CD4-positive, alpha-beta T cell treated with Interleukin-10 for 1 hour (primary cell): ENCODE measurements around the gene BCKDHB.

ENCODE experiments used
- DNase-seq: peaks from one replicate; pipeline ENCODE4 v3.0.0-alpha.2; 2020

The BCKDHB gene

DNA sequence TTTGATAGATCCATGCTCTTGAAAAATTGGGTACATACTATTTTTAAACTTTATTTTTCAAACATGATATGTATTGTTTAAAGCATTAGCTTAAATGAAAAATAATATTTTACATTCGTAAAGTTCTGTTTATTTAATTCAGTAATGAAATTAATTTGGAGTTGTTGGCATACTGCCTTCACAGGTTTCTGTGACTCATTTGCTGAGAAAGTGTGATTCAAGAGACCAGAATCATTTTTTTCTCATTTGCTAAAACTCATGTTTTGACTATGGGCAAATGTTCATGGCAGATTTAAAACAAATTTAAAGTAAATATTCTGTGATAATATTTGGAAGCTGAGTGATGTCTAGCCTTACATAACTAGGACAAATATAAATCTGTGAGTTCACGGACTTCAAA is 230.4 kb downstream of the BCKDHB start:
- no peak for DNase-seq

DNA sequence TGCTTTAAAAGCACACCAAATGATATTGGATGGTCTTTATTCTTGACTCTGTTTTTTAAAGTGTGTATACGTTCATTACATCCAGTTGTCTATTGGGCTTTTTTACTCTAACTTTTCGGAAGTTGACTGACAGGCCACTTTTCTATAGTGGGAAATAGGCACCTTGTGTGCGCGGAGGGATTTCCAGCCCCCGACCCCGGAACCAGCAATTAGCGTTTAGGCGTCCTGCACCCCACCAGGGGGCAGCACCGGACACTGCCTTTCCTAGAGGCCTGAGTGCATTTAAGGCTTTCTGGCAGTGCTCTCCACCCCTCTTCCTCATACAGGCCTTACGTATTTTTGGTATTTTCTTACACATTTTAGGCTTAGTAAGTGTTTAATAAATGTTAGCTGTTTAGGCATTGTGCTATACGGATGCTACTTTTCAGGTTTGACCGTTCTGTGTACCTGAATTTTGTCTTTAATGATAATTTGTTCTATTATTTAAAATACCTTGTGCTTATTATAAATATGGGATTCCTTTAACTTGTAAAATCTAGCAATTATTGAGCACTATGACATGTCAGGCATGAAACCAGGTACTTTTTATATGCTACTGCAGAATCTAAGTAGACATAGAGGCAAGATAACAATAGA is 231.8 kb downstream of the BCKDHB start:
- DNase-seq = peak; percentile 56

DNA sequence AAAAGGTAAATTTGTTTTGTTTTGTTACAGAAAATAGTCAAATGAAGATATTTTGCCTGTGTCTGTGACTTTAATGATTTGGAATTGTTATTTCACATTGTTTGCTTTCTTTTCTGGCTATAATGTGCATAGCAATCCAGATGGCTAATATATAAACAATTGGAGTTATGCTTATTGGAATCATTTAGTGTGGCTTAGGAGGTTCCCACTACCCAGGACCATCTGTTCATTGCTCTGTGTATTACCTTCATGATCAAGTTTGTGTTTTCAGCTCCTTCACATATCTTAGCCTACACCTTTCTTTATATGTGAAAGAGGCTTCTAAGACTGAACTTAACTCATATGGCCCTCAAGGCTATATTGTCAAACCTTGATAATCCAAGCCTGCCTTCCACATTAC is 232.9 kb downstream of the BCKDHB start:
- DNase-seq = no peak

DNA sequence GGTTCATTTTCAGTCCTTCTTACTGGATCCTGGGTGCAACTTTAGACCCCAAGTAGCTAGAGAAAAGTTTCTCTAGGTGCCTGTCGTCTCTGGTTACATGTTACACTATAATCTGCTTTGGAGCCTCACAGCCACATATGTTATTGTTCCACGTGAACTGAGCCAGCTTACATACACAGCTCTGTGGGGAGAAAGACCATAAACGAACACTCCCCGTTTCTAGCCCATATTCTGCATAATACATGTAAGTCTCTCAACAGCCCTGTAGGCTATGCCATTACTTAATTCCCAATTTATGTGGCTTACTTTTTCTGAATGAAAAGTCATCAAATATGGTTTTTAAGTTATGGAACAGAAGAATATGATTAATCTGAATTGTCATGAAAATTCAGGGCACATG is 233.8 kb downstream of the BCKDHB start:
- no peak for DNase-seq

DNA sequence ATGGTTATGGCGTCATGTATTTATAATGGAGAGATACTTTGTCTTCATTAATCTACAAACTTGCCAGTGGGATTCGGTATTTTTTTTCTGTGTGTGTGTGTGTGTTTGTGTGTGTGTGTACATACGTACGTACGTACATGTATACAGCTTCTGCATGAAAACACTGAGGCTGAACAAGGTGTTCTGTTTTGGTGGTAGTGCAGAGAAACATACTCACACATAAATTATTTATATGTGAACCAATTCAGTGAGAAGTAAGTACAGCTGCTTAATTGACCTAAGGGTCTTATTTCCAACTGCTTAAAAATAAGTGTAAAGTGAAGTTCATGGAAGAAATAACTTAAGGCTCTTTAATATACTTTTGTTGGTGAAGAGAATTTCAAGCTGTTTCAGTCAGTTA is 234.2 kb downstream of the BCKDHB start:
- DNase-seq = no peak

DNA sequence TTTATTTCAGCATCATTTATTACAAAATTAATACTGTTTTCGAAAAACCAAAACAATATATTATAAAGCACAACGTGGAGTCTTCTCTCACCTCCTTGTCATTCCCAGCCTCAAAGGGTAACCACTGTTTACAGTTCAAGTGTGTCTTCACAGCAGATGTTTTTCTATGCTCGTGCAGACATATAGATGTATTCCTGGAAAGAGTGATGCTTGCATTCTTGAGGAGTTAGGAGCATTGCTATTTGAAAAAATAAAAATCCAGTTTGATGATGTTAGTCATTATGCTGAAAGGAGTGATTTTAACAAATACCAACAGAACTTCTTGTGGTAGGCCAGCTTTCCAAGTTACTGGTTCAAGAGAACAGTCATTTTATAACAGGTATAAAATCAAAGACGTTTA is 234.9 kb downstream of the BCKDHB start:
- no peak for DNase-seq

DNA sequence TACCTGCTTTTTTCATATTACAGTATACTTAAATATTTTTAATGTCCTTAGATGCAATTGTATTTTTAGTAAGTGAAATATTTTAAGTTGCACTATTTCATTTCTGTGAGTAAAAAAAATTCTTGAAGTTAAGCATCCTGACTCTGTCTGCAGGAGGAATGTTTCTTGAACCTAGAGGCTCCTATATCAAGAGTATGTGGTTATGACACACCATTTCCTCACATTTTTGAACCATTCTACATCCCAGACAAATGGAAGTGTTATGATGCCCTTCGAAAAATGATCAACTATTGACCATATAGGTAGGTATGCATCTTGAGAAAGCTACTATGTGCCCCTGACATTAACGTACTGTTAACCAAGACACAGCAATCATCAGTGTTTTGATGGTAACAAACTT is 237.0 kb downstream of the BCKDHB start:
- no peak for DNase-seq

DNA sequence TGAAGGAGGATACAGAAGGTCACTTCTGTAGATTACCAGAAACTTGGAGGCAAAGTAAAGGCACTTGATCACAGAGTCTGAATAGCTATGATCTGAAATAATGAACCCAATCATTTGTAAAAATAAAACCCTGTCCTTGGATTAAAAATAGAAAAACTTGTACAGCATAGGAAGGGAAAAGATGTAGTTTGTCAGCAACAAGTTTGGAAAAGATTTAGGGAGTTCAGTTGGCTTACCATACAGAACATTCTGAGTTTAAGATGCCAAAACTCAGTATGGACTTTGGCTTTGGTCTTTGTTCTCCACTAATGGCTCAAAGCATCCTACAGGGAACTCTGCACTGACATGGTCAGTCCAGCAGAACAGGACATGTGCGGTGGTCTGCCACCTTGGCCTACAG is 240.6 kb downstream of the BCKDHB start:
- DNase-seq = no peak

DNA sequence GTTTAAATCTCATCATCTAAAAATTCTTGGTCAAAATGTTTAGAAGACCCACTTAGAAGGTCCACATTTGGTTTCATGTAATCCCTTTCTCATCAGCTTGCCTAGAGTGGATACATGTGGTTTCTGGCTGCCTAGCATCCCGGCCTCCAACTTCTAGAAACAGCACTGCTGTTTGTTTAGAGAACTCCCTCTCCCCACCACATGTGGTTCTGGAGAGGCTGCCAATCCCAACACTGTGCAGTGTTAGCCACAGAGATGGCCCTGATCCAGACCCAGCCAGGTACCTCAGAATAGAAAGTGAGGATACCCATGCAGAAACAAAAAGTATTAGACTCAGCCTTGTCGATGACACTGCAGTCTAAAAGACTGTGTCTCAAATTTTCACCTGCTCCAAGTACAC is 241.8 kb downstream of the BCKDHB start:
- DNase-seq = no peak

DNA sequence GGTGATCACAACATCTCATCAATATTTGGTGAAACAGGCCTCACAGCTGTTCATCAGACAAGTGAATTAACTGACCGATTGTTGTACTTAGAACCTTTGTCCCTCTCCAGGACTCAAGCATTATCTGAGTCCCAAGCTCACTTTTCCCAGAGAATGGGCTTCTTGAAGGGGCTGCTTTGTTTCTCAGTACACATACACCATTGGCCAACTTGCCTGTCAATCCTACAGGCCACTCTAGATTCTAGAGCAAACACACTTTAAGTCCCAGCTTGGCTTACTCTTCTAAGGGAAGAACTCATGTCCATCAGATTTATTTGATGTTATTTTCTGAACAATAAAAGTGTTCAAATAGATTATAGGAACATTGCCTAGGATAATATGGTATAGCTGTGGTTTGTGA is 249.5 kb downstream of the BCKDHB start:
- no peak for DNase-seq

DNA sequence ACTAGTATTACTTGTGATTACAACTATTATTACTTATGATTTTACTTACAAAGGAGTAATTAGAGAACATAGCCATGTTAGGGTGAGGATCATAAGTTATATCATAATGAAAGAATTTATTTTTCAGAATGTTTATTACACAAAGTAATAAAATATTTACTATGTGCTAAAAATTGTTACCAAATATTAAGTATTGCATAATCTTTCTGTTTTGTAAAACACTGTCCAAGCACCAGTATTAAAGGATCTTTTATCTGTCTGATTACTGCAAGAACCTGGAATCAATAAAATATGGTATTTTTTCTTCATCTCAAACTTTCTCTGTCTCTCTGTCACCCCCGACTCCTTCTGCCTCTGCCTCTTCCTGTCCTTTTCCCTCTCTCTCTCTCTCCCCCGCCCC is 250.1 kb downstream of the BCKDHB start:
- DNase-seq = no peak

DNA sequence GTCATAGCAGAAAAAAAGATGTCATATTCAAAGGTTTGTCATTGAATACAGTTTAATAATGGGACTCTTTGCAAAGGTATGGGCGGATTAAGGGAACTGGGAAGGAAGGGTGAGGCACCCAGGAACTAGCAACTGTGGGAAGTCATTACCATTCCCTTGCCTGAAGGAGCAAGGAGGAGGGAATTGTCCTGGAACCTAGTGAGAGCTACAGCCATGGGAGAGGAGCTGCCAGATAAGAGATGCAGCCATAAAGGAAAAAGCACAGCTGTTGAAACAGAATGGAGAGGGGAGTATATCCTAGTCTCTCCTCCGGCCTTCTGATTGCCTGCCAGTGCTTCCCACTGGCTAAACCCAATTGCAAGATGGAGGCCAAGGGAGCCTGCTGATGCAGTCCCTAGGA is 250.6 kb downstream of the BCKDHB start:
- DNase-seq = no peak

DNA sequence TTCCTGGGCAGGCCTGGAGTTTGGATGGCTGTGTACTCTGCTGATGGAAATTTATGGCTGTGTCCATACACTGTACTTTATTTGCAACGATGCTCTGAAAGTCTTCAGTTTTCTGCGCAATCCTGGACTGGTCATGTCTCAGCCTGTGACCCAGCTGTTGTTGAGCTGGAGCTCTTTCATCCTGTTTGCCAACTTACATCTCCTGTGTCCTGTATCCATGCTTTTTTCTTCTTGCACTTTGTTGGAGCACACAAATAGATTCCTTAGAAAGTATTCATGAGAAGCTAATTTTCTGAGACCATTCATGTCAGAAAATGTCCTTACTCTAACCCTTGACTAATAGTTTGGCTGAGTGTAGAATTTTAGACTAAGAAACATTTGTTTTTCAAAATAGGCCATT is 251.2 kb downstream of the BCKDHB start:
- no peak for DNase-seq

DNA sequence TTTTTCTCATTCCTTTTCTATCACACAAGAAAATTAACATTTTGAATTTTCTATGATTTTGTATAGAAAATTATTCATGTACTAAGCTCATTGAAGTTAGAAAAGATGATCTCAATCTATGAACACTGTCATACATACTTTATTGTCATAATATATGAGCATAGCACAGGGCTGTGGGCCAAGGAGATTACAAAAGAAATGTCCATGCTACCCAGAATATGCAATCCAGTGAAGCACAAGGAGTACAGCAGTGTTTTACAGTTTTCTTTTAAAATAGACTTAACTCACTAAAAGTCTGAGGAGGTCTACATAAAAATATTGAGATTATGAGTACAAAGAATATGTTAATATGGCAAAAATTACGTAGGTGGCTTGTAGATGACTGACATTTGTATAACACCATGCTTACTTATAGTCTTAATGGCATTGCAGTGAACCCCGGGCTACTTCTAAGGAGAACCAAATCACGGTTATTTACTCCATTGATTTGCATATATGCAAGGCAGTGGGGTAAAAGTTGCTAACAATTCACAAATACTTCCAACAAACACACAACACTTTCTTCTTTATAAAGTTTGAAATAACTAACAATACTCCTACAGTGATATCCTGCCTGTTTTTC is 257.1 kb downstream of the BCKDHB start:
- no peak for DNase-seq

DNA sequence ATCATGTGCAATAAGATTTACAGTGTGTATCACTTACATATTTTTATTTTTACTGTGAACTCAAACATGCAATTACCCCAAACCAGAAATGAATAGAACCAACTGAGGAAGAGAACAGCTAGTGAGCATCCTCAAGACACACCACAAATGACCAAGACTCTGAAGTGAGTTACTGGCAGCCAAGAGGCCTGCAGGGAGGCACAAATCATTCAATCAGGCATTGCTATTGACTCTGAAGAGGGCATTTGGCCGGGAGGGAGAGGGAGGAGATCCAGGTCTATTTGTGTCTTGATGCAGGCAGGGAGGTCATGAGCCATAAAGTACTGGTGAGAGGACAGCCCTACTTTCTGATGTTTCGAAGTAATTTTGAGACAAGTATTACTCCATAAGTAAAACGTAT is 257.7 kb downstream of the BCKDHB start:
- no peak for DNase-seq

DNA sequence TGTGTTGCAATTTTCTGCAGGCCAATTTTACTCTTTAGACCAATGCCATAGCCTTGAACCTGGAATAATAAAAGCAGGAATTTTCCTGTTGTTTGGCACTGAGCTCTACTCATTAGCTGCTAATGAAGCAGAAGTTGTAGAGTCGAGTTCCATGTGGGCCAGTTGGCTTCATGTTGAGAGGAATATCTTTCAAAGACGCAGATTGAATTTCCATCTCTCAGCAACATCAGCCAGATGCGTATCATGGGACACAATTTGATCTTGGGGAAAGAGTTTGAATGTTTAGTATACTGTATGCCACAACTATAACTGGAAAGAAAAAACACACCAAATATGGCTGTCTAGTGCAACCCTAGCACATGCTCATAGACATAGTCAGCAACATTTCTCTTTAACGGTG is 259.6 kb downstream of the BCKDHB start:
- DNase-seq = no peak

DNA sequence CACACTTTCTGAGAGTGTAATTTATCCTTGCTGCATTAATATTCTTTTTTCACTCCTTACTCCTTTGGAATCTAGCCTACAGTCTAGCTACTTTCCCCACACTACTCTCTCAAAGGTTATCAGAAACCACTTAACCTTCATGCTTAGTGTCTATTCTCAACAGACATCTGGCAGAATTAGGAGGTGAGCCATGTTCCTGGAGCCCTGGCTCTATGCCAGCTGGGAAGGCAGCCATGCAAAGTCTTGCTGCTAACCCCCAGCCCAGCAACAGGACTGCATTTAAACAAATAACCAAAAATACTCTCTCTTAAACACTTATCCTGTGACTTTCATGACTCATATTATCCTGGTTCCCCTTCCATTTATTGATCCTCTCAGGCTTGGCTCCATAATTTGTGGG is 260.2 kb downstream of the BCKDHB start:
- DNase-seq = no peak

DNA sequence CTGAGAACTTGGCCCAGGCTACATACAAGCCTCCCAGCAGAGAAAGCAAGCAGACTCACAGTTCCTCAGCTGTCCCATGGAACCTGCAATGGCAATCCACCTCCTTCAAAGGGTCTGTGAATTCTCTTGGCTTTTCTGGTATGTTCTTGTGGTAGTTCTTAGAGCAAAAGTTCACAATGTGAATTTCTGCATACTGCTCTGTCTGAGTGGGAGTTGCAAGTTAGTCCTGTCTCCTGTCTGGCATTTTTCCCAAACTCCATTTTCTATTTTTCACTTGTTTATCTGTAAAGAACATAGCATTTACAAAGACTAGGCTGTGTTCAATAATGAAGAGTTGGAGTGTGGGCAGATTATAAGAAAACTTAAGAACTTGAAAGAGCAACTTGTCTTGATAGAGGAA is 269.9 kb downstream of the BCKDHB start:
- DNase-seq = no peak

DNA sequence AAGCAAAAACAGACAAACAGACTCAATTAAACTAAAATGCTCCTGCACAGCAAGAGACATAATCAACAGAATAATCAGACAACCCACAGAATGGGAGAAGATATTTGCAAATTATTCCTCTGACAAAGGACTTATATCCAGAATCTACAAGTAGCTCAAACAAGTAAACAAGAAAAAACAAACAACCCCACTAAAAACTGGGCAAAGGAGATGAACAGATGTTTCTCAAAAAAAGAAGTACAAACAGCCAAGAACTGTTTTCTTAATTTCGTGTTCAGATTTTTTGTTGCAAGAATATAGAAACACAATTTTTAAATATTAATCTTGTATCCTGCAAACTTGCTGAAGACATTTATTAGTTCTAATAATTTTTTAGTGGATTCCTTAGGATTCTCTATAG is 274.1 kb downstream of the BCKDHB start:
- no peak for DNase-seq

DNA sequence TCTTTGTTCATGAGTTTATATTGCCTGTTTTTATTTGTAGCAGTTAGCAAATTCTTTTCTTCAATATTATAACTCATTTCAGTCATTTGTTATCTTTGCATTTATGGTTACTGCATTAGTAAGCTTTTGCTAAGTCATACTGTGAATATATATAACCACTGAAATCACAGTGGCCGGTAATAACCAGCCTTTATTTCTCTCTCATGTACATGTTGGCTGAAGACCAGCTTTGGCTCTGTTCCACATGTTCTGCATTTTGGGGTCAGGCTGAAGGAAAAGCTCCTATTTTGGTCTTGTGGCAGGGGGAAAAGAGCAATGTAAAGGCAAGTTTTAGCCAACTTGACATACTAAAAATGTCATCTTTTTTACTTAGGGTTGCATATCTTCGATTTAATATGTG is 276.3 kb downstream of the BCKDHB start:
- DNase-seq = no peak

DNA sequence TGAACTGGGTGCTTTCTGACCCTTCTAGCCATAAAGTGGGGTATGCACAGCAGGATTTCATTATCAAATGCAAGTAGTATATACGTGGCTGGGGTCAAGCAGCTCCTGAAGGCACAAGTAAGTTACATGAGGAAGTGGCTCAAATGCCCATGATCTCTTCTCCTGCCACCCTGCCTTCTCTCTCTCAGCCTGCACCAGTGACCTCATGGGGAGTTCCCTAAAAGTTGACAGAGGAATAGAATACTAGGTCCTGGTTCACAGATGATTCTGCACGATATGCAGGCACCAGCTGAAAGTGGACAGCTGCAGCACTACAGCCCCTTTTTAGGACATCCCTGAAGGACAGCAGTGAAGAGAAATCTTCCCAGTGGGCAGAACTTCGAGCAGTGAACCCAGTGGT is 282.0 kb downstream of the BCKDHB start:
- DNase-seq = no peak
